ENCODE data around the gene TEX22. TPM values are rescaled to one million over a fixed set of nuclear protein-coding genes. Genes with fewer than 3 reads are reported as not detected.

The TEX22 gene
- total RNA-seq, 4 donors from 2014 or later, result 0.41 TPM; not detected in 3

DNA sequence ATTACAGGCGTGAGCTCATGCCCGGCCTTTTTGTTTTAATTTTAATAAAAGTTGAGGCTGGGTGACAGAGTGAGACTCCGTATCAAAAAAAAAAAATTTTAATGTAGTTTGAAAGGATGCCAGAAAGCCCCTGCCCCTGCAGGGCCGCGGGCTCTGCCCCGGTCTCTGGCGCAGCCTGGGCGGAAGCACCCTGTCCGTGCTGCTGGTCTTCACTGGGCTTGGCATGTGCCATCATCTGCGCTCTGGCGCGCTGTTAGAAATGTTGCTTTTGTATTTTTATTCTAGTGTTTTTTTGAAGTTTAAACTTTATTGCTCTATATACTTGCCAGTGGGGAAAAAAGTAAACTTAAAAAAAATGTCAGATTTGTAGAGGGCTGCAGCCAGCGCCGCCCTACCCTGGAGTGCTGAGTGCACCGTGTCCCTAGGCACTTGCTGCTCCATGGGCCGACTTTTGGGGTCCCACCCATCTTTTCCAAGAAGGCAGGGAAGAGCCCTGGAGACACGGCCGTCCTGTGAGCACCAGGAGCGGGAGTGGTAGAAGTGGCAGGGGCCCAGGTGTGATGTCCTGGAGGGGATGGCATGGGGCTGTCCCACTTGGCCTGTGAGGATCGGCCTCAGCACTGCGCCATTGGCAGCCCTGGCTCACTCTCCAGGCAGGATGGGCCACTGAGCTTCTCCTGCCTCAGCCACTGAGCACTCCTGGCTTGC, 25.3 kb downstream of the TEX22 start:
- no peaks in the 10 kb centered on the region for H3K9me3 ChIP-seq
- no peaks in the 10 kb centered on the region for H3K27me3 ChIP-seq
- intact Hi-C loops (cut with DNase I; ENCODE audit: low total_unique reads) (no loop called here), in situ Hi-C loops (cut with MboI; ENCODE audit: low pct_ligation_motif_present in 1 of 4, low pct_unique_long_range_greater_than_20kb in 1 of 4, low sequenced_read_pairs in 3 of 4) (no loop called here)
- no peak overlapping the region for H3K4me3 ChIP-seq
- TF ChIP-seq POLR2AphosphoS5 (IDR thresholded peaks at IDR 0.05) (no peak), EP300 (IDR thresholded peaks at IDR 0.05; ENCODE audit: low read depth) (no peak), POLR2A (IDR thresholded peaks at IDR 0.05) (no peak)
- TF ChIP-seq, protein P1, sequence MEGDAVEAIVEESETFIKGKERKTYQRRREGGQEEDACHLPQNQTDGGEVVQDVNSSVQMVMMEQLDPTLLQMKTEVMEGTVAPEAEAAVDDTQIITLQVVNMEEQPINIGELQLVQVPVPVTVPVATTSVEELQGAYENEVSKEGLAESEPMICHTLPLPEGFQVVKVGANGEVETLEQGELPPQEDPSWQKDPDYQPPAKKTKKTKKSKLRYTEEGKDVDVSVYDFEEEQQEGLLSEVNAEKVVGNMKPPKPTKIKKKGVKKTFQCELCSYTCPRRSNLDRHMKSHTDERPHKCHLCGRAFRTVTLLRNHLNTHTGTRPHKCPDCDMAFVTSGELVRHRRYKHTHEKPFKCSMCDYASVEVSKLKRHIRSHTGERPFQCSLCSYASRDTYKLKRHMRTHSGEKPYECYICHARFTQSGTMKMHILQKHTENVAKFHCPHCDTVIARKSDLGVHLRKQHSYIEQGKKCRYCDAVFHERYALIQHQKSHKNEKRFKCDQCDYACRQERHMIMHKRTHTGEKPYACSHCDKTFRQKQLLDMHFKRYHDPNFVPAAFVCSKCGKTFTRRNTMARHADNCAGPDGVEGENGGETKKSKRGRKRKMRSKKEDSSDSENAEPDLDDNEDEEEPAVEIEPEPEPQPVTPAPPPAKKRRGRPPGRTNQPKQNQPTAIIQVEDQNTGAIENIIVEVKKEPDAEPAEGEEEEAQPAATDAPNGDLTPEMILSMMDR (IDR thresholded peaks at IDR 0.05), result no peak
- no peak overlapping the region for H3K27ac ChIP-seq
- DNase-seq, result no peak
- H3K4me1 ChIP-seq, result peaks cover 23 to 31% (median 26%) of the 10 kb centered on the region in 4 donors
- no peaks in the 10 kb centered on the region for H3K36me3 ChIP-seq
- 94 to 96% methylated on average over 12 to 21 of the region's 21 CpGs for WGBS, 2 donors (ENCODE audit: low coverage in 1 of 2)

DNA sequence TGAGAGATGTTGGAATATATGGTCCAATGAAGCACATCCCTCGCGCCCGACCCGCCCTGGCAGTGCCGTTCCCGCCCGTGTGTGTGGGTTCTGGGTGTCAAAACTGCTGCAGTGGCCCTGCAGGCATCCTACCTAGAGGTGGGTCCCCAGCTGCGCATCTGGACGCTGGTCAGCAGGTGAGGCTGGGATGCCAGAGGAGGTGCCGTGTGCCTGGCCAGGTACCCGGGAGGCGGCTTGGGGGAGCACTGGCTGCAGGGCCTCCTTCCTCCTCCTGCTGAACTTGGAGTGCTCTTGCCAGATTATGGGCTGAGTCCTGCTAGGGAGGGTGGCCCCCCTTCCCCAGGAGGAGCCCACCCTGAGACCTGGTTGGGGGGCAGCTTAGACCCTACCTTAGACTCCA, 26.5 kb downstream of the TEX22 start:
- in situ Hi-C loops (cut with MboI; ENCODE audit: low pct_ligation_motif_present in 1 of 4, low pct_unique_long_range_greater_than_20kb in 1 of 4, low sequenced_read_pairs in 3 of 4), result no loop called here
- H3K36me3 ChIP-seq, result no peaks in the 10 kb centered on the region
- no peak for DNase-seq
- H3K27ac ChIP-seq, result no peak overlapping the region
- no peak overlapping the region for H3K4me3 ChIP-seq
- TF ChIP-seq POLR2AphosphoS5 (IDR thresholded peaks at IDR 0.05), result no peak
- TF ChIP-seq POLR2A (IDR thresholded peaks at IDR 0.05), result no peak
- TF ChIP-seq, protein P1 (IDR thresholded peaks at IDR 0.05), result no peak
- no peak for TF ChIP-seq EP300 (IDR thresholded peaks at IDR 0.05; ENCODE audit: low read depth)
- H3K9me3 ChIP-seq, result no peaks in the 10 kb centered on the region
- intact Hi-C loops (cut with DNase I; ENCODE audit: low total_unique reads), result no loop called here
- H3K27me3 ChIP-seq, result no peaks in the 10 kb centered on the region
- 94% methylated on average over 12 of the region's 12 CpGs; no CpG with 5 or more reads in 1 of the 2 donors for WGBS, 2 donors (ENCODE audit: low coverage in 1 of 2)
- peaks cover 16 to 23% (median 19%) of the 10 kb centered on the region in 4 donors for H3K4me1 ChIP-seq

DNA sequence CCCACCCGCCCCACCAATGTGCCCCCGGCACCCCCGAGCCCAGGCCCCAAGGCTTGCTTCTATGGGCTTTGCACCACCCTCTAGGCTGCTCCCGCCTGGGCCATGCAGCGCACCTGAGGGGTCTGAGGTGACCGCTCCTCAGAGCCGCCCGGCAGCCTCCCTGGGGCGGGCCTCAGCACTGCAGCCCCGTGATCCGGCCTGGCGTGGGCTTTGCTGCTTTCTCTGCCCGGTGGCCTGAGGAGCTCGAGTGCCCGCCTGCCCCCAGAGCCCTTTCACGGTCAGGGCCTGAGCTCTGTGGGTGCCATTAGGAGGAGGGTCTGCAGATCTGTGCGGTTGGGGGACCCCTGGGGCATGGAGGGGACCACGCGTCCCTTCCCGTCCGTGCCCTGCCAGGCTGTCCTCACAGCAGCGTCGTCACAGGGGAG, 27.5 kb downstream of the TEX22 start:
- peaks cover 12 to 19% (median 14%) of the 10 kb centered on the region in 4 donors for H3K4me1 ChIP-seq
- H3K27me3 ChIP-seq, result no peaks in the 10 kb centered on the region
- intact Hi-C loops (cut with DNase I; ENCODE audit: low total_unique reads) (no loop called here), in situ Hi-C loops (cut with MboI; ENCODE audit: low pct_ligation_motif_present in 1 of 4, low pct_unique_long_range_greater_than_20kb in 1 of 4, low sequenced_read_pairs in 3 of 4) (no loop called here)
- WGBS, 2 donors (ENCODE audit: low coverage in 1 of 2), result 99% methylated on average over 17 of the region's 23 CpGs; no CpG with 5 or more reads in 1 of the 2 donors
- H3K9me3 ChIP-seq, result no peaks in the 10 kb centered on the region
- H3K36me3 ChIP-seq, result no peaks in the 10 kb centered on the region
- TF ChIP-seq EP300 (IDR thresholded peaks at IDR 0.05; ENCODE audit: low read depth) (no peak), POLR2A (IDR thresholded peaks at IDR 0.05) (no peak), POLR2AphosphoS5 (IDR thresholded peaks at IDR 0.05) (no peak)
- TF ChIP-seq, protein P1 (IDR thresholded peaks at IDR 0.05), result no peak
- no peak overlapping the region for H3K27ac ChIP-seq
- DNase-seq, result no peak
- H3K4me3 ChIP-seq, result no peak overlapping the region

DNA sequence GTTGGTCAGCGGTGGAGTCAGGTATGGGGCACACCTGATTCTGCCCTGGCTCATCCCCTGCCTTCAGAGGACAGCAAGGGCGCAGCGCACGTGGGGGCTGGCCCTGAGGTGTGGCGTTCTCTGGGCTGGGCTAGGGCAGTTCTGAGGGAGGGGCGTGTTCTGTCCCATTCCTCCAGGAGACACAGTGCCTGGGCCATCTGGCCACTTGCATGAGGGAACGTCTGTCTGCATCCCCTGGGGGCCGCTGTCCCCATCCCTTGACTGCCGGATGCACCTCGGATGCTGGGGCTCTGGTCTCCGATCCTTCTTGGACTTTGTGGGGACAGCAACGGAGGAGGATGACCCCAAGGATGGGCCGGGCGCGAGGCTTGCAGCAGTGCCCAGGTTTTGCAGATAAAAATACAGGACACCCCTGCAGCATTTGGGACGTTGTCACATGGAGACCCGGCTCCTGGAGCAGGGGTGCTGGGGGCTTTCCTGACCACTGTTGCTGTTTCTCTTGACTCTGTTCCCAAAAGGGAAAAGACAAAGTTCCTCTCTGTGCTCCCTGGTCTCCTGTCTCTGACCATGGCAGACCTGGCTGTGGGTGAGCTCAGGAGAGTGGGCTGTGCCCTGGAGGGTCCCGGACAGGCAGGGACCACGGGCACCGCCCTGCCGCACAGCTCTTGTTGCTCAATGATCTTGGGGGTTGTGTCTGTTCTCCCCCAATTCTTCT, 28.2 kb downstream of the TEX22 start:
- Histone ChIP-seq H3K4me1 (peaks cover 6 to 11% (median 6%) of the 10 kb centered on the region in 4 donors), H3K27me3 (no peaks in the 10 kb centered on the region), H3K36me3 (no peaks in the 10 kb centered on the region), H3K9me3 (no peaks in the 10 kb centered on the region), H3K27ac (no peak overlapping the region), H3K4me3 (no peak overlapping the region)
- intact Hi-C loops (cut with DNase I; ENCODE audit: low total_unique reads) (no loop called here), in situ Hi-C loops (cut with MboI; ENCODE audit: low pct_ligation_motif_present in 1 of 4, low pct_unique_long_range_greater_than_20kb in 1 of 4, low sequenced_read_pairs in 3 of 4) (no loop called here)
- 97% methylated on average over 19 of the region's 21 CpGs; no CpG with 5 or more reads in 1 of the 2 donors for WGBS, 2 donors (ENCODE audit: low coverage in 1 of 2)
- DNase-seq, result no peak
- TF ChIP-seq POLR2AphosphoS5 (IDR thresholded peaks at IDR 0.05), result no peak
- TF ChIP-seq EP300 (IDR thresholded peaks at IDR 0.05; ENCODE audit: low read depth), result no peak
- no peak for TF ChIP-seq POLR2A (IDR thresholded peaks at IDR 0.05)
- TF ChIP-seq, protein P1 (IDR thresholded peaks at IDR 0.05), result no peak
